Dedifferentiated amniotic fluid mesenchymal stem cell (primary cell): ENCODE measurements around the gene SLC17A9.

ENCODE experiments used
- DNase-seq: peaks from one replicate; pipeline ENCODE4 v3.0.0-alpha.2; 2016; ENCODE audit errors: extremely low spot score

Gene SLC17A9

DNA sequence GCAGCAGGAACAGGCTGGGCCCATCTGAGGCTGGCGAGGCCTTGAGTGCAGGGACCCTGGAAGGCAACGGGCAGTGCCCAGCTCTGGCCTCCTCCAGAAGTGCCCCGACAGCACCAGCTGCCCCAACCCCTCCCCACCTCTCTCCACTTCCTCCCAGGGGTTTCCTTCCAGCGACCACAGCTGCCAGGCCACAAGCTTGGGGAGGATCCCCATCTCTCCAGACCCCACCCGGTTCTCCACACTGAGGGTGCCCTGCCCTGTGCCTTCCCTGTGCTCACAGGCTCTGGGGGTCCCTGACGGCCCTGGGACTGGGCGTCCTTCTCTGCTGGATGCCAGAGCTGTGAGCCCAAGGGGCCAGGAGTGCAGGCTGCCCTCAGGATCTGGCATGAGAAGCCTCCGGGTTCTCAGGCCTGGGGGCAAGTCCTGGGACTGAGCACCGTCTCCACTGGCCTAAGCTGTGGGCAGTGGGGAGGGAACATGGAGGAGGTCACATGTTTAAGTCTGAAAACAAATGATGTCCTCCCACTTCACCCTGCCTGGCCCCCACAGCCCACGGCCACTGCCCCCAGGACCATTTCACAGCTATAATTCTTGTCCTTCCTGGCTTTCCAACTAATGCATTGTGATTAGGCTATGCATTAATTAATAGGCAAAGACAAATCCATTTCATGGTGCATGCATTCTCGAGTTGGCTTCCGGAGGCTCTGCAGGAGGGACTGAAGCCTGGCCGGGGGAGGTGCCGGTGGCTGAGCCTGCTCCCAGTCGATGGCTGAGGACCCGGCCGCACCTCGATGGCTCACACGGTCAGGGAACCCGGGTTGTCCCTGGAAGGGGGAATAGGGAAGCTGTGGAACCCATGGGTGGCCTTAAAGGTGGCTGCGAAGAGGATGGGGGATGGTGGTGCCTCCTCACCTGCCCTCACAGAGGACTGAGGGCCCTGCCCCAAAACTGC is 29.9 kb downstream of the SLC17A9 start:
- no peak for DNase-seq

DNA sequence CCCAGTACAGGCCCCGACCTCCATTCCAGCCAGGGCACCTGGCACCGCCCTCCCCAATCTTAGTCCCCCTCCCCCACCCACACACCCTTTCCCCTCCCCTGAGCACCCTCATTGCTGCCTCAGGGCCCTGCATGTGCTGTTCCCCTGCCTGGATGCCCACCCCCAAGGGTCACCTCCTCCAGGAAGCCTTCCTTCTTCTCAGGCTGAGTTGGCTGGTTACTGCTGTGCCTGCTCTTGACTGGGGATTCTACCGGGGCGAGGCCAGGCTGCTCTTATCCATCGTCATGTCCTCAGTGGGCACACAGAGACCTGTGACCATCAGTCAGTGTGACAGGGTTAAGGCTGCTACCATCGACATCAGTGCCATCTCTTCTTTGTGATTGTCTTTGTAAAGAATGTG is 30.7 kb downstream of the SLC17A9 start:
- DNase-seq, result no peak

DNA sequence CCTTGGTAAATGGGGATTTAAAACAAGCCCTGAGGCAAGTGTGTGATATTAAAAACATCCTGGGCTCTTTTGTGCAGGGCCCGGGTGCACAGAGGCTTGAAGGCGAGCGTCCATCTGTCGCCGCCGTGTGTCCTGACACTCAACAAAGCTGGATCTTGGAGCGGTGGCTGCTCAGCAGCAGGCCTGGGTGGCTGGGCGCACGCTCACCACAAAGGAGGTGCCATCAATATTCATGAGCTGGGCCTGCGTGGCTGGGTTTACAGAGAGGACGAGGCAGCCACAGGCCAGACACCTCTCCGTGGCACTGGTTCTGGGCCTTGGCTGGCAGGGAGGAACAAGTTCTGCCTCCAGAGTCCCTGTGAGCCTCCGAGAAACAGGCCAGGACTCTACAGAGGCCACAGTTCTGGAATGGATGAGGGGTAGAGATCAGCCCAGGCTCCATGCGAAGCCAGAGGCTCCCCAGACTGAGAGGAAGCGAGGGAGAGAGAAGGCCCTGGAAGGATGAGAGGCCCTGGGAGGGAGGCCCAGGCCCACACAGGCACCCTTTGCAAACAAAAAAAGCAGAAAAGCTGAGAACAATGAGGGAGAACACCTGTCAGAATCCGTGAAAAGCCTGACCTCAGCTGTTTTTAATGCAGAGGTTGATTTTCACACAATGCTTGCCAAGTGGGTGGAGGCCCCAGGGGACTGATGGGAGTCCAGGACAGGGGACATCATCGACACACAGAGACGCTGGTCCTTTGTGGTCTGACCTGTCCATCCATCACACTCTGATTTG is 32.3 kb downstream of the SLC17A9 start:
- no peak for DNase-seq

DNA sequence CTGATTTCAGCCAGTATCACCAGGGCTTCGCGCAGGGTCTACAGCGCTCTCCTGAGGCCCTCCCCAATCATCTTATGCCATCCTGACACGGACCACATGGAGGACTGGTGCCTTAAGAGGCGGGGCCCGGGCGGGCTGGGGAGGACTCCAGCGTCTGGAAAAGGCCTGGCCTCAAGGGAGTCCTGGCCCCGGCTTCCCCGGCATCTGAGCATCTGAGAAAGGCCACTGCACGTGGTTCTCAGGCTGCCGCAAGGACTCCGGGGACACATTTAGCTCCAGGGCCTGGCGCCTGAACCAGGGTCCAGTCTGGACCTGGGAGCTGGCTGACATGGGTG is 32.9 kb downstream of the SLC17A9 start:
- no peak for DNase-seq

DNA sequence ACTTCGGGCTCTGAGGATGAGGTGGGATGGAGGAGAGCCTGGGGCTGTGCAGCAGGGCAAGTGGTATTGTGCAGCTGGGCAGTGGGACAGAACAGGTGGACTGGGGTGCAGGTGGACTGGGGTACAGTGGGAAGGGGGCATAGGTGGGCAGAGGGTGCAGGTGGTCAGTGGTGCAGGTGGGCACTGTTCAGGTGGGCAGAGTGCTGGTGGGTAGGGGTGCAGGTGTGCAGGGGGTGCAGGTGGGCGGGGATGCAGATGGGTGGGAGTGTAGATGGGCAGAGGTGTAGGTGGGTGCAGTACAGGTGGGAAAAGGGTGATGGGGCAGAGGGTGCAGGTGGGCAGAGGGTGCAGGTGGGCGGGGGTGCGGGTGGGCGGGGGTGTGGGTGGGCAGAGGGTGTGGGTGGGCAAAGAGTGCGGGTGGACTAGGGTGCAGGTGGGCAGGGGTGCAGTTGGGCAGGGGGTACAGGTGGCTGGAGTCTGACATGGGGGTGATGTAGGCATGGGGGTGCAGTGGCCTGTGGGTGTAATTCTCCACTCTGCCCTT is 33.8 kb downstream of the SLC17A9 start:
- no peak for DNase-seq

DNA sequence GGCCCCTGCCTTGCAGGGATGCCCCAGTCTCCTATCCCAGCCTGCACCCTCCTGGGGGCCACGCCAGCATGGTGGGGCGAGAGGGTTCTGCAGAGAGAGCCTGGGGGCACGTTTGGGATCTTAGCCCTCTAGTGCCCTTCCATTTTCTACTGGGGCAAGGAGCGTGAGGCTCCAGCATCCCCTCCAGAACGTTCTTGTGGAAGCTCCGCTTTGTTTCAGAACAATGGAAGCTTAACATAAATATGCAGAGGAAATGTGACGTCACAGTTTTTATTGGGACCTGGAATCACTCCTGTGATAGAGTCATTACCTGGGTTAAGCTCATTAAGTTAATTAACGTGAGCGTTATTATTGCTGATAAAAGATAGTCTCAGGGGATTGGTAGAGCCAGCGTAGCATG is 34.6 kb downstream of the SLC17A9 start:
- DNase-seq, result no peak

DNA sequence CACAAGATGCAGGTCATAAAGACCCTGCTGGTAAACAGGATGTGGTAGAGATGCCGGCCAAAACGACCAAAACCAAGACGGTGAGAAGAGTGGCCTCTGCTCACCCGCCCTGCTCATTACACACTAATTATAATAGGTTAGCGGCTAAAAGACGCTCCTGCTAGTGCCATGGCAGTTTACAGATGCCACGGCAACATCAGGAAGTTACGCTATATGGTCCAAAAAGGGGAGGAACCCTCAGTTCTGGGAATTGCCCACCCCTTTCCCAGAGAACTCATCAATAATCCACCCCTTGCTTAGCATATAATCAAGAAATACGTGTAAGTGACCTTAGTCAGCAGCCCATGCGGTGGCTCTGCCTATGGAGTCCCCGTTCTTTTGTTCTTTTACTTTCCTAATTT is 36.7 kb downstream of the SLC17A9 start:
- DNase-seq, result no peak

DNA sequence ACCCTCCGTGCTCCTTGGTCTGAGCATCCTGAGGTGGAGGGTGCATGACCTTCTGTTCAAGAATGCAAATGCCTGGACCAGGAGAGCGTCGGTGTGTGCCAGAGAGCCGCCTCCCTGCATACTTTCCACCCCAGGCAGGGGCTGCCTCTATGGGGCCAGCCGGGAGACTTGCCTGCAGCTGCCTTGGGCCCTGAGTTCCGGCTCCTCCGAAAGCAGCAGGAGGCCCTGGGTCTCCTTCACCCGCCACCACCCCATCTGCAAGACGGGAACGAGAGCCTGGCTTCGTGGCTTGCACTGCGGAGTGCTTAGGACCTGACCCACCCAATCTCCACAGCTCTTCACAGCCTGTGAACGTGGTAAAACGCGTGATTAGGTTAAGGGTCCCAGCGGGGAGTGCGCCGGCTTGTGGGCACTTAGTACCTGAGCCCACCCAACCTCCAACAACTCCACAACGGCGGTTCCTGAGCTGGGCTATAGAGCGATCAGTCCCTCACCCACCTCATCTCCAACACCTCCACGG is 37.9 kb downstream of the SLC17A9 start:
- DNase-seq, result no peak

DNA sequence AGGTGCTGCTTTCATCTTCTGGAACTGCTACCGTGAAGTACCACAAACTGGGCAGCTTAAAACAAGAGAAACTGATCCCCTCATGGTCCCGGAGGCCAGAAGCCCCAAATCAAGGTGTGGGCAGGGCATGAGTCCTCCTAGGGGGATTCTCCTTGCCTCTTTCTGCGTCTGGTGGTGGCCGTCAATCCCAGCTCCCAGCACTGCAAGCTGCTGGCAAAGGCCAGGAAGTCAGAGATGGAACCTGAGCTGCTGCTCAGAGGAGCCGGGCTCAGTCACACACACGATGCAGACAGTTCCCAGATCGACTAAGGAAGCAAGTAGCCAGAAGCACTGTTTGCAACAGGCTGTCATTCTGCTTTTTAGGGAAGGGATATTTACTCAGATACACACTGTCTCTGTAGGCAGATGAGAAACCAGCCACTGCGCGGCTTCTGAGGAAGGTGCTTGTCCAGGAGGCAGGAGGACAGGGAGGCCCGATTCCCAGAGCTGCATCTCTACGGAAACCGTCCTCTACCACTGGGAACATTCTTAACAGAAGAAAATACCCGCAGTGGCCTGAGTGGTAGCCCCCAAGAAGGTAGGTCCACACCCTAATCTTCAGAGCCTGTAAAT is 38.8 kb downstream of the SLC17A9 start:
- no peak for DNase-seq

DNA sequence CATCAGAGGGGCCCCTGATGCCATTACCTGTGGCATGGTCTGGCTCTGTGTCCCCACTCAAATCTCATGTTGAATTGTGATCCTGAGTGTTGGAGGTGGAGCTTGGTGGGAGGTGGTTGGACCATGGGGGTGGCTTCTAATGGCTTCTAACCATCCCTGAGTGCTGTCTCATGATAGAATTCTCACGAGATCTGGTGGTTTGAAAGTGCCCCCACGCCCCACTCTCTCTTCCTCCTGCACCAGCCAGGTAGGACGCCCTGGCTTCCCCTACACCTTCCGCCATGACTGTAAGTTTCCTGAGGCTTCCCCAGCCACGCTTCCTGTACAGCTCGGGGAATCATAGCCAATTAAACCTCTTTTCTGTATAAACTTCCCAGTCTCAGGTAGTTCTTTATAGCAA is 39.4 kb downstream of the SLC17A9 start:
- DNase-seq, result no peak

DNA sequence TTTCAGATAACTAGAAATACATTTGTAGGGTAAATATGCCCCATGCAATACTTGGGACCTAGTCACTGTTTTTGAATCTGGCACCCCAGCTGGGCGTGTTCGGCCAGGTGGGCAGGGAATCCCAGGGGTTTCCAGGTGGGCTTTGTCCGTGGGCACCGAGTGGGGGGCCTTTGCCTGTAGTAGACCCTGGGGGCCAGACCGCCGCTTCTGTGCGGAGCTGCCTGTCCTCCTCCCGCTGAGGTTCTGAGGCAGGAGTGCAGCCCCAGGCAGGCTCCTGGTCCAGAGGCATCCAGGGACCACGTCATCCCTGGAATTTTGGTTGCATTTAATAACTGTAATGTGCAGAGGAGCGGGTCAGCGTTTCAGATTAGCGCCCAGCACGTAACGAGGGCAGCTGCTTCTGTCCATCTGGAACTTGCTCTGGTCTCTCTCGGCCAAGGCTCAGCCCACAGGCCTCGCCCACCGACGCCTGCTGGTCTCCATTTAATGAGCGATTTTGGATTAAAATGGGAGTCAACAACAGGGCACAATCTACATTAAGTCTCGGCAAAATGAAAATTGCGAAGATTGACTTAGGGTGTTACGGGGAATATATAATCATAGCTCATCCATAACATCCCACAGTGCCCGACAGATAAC is 41.5 kb downstream of the SLC17A9 start:
- no peak for DNase-seq

DNA sequence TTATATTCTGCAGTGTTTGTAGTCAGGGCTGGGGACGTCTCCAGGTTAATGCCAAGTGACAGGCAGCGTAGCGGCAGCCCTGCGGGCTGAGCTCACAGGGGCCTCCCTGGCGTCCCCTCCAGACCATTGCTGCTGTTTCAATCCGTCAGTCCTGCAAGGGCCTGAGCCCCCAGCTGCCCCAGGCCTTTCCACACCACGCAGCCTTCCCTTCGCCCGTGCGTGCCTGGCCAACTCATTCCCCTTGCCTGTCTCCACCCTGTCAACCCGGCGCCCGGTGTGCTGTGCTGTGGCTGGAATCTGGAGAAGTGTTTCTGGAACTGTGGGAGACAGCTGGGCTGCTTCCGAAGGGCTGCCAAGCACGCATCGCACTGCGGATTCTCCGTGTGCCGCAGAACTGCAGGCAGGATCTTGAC is 42.4 kb downstream of the SLC17A9 start:
- DNase-seq, result no peak

DNA sequence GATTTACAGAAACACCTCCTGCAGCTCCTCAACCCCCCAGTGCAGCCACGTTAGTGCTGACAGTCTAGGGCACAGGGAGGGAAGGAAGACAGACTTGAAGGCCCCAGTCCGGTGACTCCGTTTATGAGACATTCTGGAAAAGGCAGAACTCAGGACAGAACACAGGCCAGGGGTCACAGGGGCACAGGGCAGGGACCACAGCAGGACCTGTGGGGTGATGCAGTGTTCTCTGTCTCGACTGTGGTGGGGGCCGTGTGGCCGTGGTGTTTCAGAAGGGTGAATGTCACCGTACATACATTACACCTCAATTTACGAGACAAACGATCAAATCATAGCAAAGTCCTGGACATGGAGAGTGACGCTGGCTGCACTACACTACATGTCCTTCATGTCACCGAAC is 43.0 kb downstream of the SLC17A9 start:
- DNase-seq, result no peak

DNA sequence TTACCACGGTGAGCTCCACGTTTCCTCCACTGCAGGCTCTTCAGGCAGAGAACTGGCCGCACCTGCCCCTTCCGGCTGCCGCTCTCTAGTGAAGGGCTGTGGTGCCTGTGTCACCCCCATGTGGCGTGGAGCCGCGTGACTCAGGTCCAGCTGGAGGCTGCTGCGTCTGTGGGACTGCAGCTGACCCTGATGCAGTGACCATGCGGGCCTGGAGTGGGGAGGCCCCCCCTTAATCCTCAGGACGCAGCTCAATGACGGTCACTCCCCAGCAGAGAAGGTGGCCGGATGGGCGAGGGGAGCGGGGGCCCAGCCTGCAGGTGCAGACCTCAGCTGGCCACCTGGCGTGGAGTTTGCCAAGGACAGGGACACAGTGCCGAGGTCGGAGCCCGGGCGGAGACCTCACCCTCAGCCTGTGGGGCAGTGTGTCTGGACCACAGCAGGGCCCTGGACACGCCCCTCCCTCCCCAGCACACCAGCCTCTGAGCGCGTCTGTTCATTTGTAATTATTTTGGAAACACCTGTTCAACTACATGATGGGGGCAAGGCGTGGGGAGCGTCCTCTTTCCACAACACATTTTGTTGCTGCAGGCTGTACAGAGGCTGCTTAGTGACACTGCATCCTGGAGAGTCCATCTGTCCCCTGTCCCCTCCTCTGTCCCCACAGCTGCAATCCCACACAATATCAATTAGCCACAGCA is 43.5 kb downstream of the SLC17A9 start:
- DNase-seq, result no peak

DNA sequence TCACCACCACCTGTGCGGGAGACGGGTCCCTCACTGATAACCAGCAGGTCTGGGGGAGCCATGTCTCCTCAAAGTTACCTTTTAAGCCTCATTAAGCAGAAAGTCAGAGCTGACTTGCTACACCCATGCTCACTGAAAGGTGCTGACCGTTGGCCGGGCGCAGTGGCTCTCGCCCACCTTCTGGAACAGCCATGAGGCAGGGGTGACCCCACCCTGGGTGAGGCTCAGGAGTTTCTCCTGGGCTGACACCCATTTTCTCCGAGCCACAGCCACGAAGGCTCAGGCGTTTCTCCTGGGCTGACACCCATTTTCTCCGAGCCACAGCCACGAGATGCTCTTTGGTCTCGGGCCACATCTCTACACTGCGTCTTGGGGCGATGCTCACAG is 44.1 kb downstream of the SLC17A9 start:
- DNase-seq, result no peak

DNA sequence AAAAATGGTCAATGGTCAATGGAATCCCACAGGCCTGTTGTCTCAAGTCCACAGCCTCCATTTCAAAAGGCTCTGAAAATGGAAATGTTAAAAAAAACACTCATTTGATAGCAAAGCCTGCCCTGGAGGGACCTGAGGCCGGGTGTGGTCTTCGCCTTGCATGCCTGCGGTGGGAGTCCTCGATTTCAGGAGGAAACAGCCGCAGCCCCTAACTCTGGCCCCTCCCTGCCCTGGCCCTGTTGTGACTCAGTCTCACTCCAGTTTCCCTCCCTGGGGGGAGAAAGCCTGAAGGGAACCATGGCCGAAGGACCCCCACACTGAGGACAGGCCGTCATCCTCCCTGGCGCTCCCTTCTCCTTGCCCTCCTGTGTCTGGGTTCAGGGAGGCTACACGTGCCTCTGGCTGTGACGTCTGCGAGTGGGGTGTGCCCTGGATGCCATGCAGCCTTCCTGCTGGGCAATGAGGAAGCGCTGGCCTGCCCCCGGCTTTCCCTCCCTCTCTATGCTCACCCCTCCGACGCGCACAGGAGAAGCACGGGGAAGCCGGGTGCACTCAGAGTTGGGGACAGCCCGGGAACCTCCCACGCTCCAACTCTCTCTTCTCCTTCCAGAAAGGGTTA is 45.0 kb downstream of the SLC17A9 start:
- DNase-seq, result no peak

DNA sequence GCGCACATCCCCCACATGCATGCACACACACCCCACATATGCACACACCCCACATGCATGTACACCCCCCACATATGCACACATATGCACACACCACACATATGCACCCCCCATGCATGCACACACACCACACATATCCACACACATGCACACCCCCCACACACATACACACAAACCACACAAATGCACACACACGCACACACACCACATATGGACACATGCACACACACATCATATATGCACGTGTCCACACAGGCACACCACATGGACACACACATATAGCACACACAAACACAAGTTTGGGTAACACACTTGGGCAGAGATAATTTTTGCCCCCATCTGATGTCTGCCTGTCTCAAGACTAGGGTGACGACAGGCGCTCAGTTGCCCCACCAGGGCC is 45.9 kb downstream of the SLC17A9 start:
- no peak for DNase-seq

DNA sequence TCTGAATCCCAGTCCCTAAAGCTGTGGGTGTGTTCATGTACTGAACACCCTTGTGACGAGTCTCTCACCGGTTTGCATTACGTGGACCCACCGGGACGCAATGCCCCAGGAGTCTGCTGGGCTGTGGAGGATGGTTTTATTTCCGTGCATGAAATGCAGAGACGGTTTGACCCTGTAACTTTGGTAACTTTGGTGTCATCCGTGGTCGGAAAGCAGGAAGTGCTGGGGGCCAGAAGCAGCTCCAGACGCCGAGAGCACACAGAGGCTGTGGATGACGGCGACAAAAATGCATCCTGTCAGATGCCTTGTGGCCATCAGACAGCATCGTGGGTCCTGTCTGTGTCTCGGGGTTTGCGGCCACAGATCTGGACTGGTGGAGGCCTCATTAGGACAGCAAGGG is 47.1 kb downstream of the SLC17A9 start:
- DNase-seq, result no peak

DNA sequence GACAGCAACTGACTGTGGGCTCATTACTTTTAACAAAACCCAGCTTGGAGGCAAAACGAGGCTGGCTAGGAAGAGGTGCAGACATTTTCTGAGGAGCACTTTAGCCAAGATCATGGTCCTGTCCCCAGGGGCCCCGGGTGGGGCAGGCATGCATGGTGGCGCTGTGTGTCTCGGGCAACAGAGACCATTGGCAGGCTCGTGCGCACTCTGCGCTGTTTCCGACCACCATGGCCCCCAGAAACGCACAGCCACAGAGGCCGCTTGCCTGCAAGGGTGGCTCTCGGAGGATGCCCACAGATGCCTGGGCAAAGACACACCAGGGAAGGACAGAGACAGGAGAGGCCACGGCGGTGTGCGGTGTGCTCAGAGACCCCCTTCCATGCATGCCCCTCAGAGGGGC is 47.5 kb downstream of the SLC17A9 start:
- DNase-seq, result no peak

DNA sequence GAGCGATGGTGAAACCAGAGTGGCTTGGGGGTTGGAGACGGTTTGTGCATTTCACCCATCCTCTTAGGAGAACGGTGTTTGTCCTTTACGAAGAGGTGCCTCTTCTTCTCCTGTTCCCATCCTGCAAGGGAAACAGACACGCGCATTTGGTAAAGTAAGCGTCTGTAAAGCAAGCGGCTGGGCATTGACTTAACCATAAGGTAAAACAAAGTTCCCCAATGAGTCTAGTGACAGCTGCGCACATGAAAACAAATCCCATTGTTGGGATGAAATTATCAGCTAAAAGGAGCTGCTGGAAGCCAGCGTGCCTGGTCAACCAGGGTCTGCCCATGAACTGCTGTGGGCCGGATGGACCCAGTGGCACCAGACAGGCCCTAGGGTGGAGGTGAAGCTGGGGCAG is 48.4 kb downstream of the SLC17A9 start:
- DNase-seq, result no peak

DNA sequence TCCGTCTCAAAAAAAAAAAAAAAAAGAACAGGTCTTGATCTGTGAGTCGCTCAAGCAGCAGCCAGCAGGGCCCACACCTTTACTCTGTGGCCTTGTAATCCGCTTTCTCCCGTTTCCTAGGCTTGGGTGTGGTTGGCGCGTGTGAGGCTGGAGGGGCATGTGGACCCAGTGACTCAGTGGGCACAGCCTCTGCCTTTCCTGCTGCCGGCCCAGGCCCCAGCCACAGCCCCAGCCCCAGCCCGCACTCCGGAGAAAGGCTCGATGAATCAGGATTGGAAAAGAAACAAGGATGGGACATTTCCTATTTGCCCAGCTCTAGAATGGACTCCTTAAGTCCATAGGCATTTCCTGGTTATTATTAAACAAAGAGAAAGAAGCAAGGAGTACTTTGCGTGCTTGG is 50.0 kb downstream of the SLC17A9 start:
- no peak for DNase-seq
